Activated CD4-positive, alpha-beta T cell treated with anti-CD3 and anti-CD28 coated beads, Interleukin-10, Interleukin-2, amounts not matched to agents 100 ng/mL and 50 ng/mL, durations not matched to agents 16 hours and 8 hours (primary cell): Measurements from ENCODE around the gene ZNF892.
"Not testable (repeated sequence)": the region's sequence is repeated elsewhere in the genome, so short reads cannot be mapped to it uniquely, and the experiment has no call there.

ENCODE experiments used
- DNase-seq: peaks from one replicate; pipeline ENCODE4 v3.0.0-alpha.2; 2020

The ZNF892 gene

DNA sequence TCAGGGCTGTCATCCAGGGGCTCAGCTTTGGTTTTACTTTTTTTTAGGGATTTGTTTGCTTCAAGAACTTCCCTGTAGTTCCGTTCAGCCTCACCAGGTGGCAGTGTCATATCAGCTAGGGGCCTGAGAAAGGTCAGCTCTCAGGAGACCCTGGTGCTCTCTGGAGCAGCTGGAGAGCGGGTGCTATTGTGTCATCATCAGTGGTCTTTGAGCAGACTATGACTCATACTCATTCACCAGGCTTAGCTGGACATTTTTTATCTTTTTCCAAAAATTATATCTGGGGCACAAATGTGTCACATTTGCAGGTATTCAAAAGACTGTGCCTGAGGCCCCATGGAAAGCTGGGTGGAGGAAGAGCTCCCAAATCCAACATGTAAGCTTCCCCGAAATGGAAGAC is 24.4 kb downstream of the ZNF892 start:
- peak; percentile 30 for DNase-seq

DNA sequence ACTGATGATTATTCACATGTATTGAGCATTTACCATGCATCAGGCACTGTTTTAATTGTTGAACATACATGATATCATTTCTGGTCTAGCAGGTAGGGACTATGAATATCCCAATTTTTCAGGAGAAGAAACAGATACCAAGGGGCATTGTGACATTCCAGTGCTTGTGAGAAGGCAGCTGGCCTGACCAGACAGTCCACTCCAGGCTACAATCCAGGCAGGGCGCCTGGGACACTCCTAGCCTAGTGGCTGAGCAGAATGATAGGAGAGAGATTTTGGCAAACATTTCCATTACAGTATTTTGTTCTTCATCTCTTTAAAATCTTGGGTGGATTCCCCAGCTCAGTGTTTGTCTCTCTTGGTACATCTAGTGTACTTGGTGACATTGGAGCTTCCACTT is 24.9 kb downstream of the ZNF892 start:
- DNase-seq: no peak

DNA sequence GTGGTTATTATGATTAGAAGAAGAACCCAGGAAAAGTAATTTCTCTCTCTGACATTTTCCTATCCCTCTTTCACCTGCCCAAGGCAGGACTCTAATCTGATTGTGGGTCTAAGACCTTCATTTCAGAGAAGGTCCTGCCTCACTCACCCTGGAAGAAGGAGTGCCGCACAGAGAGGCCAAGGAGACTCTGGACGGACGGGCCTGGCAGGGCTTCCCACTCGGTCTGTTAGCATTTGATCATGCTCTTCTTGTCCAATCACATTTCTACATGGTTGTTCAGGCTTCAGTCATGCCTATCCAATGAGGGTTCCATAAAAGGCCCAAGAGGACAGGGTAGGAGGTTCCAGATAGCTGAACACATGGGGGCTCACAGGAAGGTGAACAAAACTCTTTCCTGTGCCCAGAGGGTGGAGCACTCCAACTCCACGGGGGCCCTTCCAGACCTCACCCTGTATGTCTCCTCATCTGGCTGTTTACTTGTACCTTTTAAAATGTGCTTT is 27.0 kb downstream of the ZNF892 start:
- DNase-seq: no peak

DNA sequence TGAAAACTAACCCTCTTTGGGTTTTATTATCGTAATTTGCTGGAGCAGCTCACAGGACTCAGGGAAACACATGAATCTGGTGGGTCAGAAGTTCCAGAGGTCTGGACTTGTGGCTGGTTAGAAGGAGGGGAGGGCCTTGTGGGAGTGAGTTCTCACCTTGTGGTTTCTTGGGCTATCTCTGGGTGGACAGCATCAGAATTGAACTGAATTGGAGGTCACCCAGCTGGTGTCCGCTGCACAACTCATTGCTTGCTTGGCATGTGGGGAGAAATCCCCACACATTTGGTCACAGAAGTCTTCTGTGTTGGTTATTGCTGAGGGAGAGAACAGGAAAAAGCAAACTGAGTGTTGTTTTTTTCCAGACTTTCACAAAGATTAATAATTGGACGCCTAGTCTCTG is 27.5 kb downstream of the ZNF892 start:
- DNase-seq: no peak

DNA sequence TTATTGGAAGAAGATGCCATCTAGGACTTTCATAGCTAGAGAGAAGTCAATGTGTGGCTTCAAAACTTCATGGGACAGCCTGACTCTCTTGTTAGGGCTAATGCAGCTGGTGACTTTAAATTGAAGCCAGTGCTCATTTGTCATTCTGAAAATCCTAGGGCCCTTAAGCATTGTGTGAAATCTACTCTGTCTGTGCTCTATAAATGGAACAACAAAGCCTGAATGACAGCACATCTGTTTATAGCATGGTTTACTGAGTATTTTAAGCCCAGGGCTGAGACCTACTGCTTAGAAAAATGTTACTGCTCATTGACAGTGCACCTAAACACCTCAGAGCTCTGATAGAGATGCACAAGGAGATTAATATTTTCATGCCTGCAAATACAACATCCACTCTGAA is 30.8 kb downstream of the ZNF892 start:
- DNase-seq: no peak

DNA sequence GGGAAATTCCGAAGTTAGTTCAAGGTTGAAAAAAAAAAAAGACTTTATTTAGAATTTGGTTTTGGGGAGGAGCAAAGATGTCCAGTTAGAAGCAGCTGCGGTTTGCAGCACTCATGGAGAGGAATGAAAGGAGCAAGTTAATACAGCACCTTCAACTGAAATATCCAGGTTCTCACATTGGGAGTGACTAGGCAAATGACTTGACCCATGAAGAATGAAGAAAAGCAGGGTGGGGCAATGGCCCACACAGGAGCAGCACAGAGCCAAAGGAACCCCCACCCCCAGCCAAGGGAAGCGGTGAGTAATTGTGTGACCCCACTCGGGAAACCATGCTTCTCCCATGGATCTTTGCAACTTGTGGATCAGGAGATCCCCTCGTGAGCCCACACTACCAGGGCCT is 32.8 kb downstream of the ZNF892 start:
- DNase-seq: no peak

DNA sequence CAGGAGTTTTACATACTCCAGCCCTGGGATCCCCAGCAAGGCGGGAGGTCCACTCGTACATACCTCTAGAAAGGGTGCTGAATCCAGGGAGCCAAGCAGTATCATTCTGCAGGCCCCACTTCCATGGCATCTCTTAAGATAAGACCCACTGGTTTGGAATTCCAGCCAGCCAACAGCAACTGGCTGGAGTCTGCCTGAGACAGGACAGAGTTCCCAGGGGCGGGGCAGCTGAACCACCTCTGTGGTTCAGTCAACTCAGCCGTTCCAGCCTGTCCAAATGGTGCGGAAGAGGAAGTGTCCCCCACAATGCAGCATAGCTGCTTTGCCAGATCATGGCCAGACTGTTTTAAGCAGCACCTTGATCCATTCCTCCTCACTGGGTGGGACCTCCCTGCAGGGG is 33.2 kb downstream of the ZNF892 start:
- DNase-seq: no peak

DNA sequence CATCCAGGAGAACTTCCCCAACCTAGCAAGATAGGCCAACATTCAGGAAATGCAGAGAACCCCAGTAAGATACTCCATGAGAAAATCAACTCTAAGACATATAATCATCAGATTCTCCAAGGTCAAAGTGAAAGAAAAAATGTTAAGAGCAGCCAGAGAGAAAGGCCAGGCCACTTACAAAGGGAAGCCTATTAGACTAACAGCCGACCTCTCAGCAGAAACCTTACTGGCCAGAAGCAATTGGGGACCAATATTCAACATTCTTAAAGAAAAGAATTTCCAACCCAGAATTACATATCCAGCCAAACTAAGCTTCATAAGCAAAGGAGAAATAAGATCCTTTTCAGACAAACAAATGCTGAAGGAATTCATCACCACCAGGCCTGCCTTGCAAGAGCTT is 34.8 kb downstream of the ZNF892 start:
- DNase-seq: not testable (repeated sequence)
